Panc1 (cell line): Measurements from ENCODE around the gene MBOAT1.
"Not testable (repeated sequence)": the region's sequence is repeated elsewhere in the genome, so short reads cannot be mapped to it uniquely, and the experiment has no call there.

ENCODE experiments used
- CTCF ChIP-seq: fragments of 450-650 bp; IDR thresholded peaks from 2 replicates; pipeline ENCODE4 v1.5.1; 2017; ENCODE audit warnings: mild to moderate bottlenecking
- POLR2AphosphoS5 ChIP-seq: IDR thresholded peaks from 2 replicates; pipeline ENCODE4 v1.6.1; 2012; ENCODE audit warnings: mild to moderate bottlenecking, low read depth, low read length, moderate library complexity
- TCF7L2 ChIP-seq: IDR thresholded peaks from 2 replicates; pipeline ENCODE4 v1.6.1; 2011; ENCODE audit warnings: mild to moderate bottlenecking, low read depth, low read length, inconsistent platforms
- TF ChIP-seq, protein P1 (sequence below), 2 experiments: IDR thresholded peaks; 2 replicates each; pipeline ENCODE4 v1.6.1; 2011 to 2012; ENCODE audit warnings: low read depth in 2 of 2, control low read depth in 1 of 2, low read length in 1 of 2, mild to moderate bottlenecking in 1 of 2, moderate library complexity in 1 of 2; ENCODE audit not compliant: insufficient read depth in 1 of 2

- not testable (repeated sequence) for TF ChIP-seq POLR2AphosphoS5, CTCF, TCF7L2
- TF ChIP-seq, protein P1, sequence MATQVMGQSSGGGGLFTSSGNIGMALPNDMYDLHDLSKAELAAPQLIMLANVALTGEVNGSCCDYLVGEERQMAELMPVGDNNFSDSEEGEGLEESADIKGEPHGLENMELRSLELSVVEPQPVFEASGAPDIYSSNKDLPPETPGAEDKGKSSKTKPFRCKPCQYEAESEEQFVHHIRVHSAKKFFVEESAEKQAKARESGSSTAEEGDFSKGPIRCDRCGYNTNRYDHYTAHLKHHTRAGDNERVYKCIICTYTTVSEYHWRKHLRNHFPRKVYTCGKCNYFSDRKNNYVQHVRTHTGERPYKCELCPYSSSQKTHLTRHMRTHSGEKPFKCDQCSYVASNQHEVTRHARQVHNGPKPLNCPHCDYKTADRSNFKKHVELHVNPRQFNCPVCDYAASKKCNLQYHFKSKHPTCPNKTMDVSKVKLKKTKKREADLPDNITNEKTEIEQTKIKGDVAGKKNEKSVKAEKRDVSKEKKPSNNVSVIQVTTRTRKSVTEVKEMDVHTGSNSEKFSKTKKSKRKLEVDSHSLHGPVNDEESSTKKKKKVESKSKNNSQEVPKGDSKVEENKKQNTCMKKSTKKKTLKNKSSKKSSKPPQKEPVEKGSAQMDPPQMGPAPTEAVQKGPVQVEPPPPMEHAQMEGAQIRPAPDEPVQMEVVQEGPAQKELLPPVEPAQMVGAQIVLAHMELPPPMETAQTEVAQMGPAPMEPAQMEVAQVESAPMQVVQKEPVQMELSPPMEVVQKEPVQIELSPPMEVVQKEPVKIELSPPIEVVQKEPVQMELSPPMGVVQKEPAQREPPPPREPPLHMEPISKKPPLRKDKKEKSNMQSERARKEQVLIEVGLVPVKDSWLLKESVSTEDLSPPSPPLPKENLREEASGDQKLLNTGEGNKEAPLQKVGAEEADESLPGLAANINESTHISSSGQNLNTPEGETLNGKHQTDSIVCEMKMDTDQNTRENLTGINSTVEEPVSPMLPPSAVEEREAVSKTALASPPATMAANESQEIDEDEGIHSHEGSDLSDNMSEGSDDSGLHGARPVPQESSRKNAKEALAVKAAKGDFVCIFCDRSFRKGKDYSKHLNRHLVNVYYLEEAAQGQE (IDR thresholded peaks at IDR 0.05; ENCODE audit: insufficient read depth in 1 of 2, low read depth in 2 of 2, low read length in 1 of 2), result not testable (repeated sequence)
Measured at GRCh38 chr6:20139127-20139963, 72.9 kb downstream of the MBOAT1 start.
